CD1c-positive myeloid dendritic cell (primary cell): ENCODE results near the gene SACS.

ENCODE experiments used
- DNase-seq: peaks from one replicate; pipeline ENCODE4 v3.0.0-alpha.2; 2016; ENCODE audit errors: extremely low spot score

SACS gene

DNA sequence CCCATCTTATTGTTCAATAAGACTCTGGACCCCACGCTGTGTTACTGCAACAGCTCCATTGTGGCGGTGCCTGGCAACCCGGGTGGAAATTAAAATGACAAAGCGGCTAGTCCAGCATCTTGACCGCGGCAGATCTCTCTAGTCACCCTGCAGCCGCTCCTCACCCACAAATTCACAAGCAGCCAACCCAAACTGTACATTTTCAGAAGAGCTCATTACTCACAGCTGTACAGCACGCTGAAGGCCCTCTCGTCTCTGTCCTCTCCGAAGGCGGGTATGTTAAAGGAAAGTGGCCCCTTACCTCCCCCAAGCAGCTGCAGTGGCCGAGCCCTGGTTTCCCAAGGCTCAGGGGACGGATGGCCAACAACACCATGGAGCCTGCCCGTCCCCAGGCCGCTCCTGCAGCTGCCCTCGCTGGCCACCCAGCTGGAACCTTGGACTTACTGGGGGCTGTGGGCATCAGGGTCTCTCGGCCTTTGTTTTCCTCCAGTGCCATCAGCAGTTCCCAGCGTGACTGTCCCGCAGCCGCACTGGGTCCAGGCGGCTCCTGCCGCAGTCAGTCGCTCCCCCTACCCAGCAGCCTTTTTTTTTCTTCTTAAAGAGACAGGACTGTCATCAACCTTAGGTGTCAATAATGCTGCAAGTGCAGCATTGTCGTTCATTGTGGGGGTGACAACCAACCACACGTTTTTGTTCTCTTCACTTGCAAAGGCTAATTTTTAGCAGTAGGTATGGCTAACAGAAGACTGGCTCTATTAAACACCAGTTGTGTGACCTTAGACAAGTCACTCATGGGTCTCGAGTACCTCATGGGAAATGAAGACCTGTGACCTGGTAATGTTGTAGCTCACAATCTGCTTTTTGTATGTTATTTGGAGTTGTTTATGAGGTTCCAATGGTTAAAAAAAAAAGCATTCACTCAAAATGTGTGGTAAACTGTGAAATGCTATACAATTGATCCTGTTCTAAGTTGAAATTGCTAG lies at the start of gene SACS:
TSS of gene SACS (minus strand) at position 532 of the 983 bp plus-strand sequence. CDS start 22,463 bp downstream, outside the sequence.
- DNase-seq, result no peak

- no peak for DNase-seq
Observed at GRCh38 chr13:23480324-23480723, 46.8 kb upstream of the SACS start.

DNA sequence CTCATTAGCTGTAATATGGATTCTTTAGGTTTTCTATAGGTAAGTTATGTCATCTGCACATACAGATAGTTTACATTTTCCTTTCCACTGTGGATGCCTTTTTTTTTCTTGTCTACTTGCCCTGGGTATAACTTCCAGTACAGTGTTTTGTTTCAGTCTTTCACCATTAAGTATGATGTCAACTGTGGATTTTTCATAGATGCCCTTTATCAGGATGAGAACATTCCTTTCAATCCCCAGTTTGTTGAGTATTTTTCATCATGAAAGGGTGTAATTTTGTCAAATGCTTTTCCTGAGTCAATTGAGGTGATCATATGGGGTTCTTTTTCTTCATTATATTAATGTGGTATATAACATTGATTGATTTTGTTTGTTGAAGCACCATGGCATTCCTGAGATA lies 43.6 kb upstream of the SACS start:
- no peak for DNase-seq

GRCh38 chr13:23473221-23473620 lies 39.7 kb upstream of the SACS start:
- no peak for DNase-seq

GRCh38 chr13:23472189-23472588 lies 38.7 kb upstream of the SACS start:
- DNase-seq, result no peak

- no peak for DNase-seq
Observed at GRCh38 chr13:23470790-23471614, 37.5 kb upstream of the SACS start.

DNA sequence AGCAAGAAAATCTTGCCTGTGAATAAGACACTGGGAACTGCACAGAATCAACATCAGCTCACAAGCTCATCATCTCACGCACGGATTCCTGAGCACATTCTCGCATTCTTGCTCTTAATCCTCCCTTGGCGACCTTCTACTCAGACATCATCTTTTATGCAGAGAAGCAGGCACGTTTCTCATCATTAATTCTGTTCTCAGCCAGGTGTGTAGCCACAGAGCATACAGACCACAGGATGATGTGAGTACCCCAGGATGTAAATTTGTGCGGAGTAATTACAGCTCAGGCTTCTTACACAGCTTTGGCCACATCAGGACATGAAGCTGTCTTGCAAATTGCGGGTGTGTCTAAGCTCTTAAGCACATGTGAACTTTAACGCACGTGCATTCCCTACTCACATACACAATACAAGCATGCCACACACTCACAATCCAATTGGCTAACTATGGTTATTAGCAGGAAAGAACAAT lies 36.5 kb upstream of the SACS start:
- no peak for DNase-seq

DNA sequence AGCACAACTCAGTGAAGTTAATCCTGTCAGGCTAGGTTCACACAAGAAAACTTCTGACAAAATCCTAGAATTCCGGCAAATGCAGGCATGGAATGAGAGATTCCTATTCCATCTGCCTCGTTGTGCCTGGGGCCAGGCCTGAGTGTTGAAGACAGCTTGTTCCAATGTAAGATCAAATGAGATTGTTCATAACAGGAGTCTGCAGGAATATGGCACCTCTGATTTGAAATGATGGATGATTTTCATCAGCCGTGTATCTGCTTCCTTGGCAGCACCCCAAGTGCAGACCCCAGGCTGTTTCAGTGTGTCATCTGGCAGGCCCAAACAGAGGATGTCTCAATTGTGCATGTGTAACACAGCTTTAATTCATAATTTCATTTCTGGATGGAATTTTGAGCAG lies 35.3 kb upstream of the SACS start:
- DNase-seq, result no peak

DNA sequence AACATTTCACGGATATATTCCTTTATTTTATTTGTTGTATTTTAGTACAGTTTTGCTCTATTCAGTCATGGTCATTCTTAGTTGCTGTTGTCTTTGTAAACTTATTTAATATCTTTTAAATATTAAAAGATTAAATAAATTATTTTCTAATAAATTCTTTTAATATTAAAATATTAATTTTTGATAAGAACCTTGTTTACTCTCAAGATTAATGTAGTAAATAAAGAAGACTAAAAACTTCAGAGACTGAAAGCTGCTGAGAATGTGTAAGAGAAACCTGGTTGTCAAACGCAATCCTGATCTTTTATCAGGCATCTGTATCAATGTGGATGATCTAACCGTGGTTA lies 34.4 kb upstream of the SACS start:
- no peak for DNase-seq

GRCh38 chr13:23467048-23467931 lies 33.8 kb upstream of the SACS start:
- DNase-seq, result no peak

DNA sequence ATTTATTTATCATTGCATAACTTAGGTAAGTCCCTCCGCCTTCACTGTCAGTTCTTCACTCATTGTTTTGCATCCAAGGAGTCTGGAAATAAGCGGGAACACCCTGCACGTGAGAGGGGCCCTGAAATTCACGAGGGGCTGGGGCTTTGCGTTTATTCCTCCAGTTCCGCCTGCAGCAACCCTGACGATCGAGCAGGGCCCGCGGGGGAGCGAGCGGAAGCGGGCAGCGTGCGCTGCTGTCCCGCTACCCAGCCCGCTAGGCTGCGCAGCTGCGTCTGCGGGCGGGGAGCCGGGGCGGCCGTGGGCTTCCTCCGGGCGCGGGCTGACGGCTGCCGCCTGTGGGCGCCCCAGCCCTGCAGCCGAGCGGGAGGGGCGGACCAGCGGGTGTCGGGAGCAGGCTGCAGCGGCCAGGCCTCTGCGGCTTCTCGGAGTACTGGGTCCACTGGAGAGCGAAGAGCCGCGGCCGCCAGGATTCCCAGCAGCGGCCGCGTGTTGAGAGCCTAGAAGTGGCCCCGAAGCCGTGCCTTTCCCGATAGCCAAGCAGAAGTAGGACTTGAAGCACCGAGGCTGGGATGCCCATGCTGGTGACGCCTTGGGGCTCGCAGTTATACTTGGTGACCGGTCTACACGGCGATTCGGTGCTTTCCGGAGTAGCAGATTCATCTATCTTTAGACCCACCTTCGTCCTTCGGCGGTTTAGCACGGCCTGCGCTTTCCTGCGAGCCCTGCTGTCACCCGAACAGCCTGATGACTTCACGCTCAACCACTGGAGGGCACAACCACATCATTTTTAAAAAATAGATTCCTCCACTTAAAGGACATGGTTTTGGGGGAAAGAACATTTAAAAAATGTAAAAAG lies 32.9 kb upstream of the SACS start:
- peak; percentile 65 for DNase-seq

GRCh38 chr13:23463661-23464060 lies 30.2 kb upstream of the SACS start:
- no peak for DNase-seq

GRCh38 chr13:23462815-23463559 lies 29.5 kb upstream of the SACS start:
- DNase-seq, result no peak

GRCh38 chr13:23461544-23461943 lies 28.0 kb upstream of the SACS start:
- no peak for DNase-seq

- no peak for DNase-seq
Observed at GRCh38 chr13:23460921-23461320, 27.4 kb upstream of the SACS start.

DNA sequence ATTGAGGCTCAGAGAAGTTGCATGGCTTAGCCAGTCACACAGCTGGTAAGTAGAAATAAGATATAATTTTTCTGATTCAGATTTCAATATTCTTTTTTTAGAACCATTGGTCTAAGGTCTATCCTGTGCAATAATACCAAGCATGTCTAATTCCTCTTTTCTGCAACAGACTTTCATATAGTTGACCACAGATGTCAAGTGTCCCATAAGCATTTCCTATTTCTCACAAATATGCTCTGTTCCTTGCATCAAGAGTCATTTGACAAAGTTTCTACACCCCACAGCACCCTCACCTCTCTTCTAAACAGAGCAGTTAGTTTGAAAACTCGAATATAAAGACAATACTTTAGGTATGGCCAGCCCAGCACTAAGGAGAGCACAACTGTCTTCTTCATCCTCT lies 26.8 kb upstream of the SACS start:
- peak; percentile 50 for DNase-seq

- DNase-seq, result no peak
Observed at GRCh38 chr13:23458989-23459388, 25.5 kb upstream of the SACS start.

GRCh38 chr13:23456437-23457210 lies 23.1 kb upstream of the SACS start:
- DNase-seq, result no peak
